ENCODE measurements around the gene TMEM45B. TPM values are rescaled to one million over a fixed set of nuclear protein-coding genes. Genes with fewer than 3 reads are reported as not detected.

Gene TMEM45B
- not detected in 2 replicates for total RNA-seq

DNA sequence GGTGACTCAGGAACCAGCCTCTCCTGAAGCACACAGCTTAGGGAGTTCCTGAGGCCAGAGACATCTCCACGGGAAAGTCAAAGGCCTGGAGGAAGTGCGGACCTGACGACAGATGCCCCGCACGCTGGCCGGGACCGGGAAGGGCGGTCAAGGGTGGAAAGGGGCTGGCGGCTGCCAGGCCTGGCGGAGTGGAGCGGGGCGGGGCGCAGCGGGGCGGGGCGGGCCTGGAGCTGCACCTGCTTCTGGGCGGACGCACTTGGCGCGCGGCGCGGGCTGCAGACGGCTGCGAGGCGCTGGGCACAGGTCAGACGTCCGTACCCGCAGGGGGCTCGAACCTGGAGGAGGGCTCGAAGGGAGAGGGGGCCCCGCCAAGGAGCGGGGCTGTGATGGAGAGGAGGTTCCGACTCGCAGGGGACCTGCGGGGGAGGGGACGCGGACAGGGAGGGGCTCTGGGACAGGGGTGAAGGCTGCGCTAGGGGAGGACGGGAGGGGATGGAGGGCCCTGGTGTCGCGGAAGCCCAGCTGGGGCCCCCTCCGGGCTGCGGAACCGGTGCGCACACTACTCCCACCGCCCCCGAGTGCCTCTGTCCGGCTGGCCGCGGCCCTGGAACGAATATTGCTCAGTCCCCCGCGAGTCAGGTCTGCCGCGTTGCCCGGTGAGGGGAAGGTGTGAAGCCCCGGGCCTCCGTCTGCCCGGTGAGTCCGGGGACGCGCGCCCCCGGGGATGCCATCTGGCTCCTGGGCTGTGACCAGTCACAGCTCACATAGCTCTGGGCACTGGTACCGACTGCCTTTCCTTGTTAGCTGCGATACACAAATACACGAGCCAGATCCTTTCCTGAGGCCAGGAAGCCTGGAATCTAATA, at the start of gene TMEM45B:
Gene TMEM45B, plus strand, starts transcription at position 253 of the 866 bp plus-strand sequence. CDS start 36,635 bp downstream, outside the sequence.
- peaks cover 55% of the 10 kb centered on the region for H3K27me3 ChIP-seq (ENCODE audit: insufficient read depth, low read length)

DNA sequence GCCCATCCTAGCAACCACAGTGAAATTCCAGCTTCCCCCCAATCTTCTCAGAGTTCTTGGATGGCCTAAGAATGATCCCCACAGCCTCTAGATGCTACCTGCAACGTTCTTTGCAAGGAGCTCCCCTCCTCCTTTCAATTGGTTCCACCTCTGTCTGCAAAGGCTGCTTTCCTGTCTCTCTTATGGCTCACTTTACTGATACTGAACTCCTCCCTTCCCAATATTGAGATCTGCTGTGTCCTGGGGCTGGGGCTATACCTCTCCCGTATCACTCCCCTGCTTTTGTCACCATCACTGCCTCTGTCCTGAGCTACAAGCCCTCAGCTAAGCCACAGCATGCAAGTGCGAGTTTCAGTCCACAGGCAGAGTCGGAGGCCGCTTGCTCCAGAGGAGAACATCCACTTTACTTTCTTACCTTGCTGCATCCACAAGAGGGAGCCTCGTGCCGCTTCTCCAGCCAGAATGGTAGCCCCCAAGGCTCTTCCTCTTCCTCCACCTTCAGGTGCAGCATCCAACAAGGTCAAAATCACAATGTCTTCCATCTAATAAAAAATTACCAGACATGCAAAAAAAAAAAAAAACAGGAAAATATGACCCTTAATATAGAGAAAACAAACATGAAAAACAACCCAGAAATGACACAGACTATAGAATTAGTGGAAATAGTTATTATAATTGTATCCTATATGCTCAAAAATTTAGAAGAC, 48.6 kb upstream of the TMEM45B start:
- TF ChIP-seq, protein P1, sequence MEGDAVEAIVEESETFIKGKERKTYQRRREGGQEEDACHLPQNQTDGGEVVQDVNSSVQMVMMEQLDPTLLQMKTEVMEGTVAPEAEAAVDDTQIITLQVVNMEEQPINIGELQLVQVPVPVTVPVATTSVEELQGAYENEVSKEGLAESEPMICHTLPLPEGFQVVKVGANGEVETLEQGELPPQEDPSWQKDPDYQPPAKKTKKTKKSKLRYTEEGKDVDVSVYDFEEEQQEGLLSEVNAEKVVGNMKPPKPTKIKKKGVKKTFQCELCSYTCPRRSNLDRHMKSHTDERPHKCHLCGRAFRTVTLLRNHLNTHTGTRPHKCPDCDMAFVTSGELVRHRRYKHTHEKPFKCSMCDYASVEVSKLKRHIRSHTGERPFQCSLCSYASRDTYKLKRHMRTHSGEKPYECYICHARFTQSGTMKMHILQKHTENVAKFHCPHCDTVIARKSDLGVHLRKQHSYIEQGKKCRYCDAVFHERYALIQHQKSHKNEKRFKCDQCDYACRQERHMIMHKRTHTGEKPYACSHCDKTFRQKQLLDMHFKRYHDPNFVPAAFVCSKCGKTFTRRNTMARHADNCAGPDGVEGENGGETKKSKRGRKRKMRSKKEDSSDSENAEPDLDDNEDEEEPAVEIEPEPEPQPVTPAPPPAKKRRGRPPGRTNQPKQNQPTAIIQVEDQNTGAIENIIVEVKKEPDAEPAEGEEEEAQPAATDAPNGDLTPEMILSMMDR (IDR thresholded peaks at IDR 0.05; ENCODE audit: extremely low read depth, low read depth, low read length), result peak; percentile 60
- peak overlapping the region; percentile 71 for H2AFZ ChIP-seq (ENCODE audit: low read length)
- H3K4me3 ChIP-seq (ENCODE audit: insufficient read depth, low read length), result no peak overlapping the region
- no peak overlapping the region for H3K27ac ChIP-seq (ENCODE audit: low read depth, low read length)
- no peaks in the 10 kb centered on the region for H3K79me2 ChIP-seq (ENCODE audit: insufficient read depth, low read length)
- H3K36me3 ChIP-seq (ENCODE audit: insufficient read depth, low read length), result no peaks in the 10 kb centered on the region
- H3K9me3 ChIP-seq (ENCODE audit: low read depth, low read length), result no peaks in the 10 kb centered on the region
- no peaks in the 10 kb centered on the region for H3K4me1 ChIP-seq (ENCODE audit: insufficient read depth, low read length)
- H3K27me3 ChIP-seq (ENCODE audit: insufficient read depth, low read length), result no peaks in the 10 kb centered on the region
- H3K4me2 ChIP-seq (ENCODE audit: insufficient read depth, low read length), result peak overlapping the region; percentile 5
- no peak for DNase-seq (ENCODE audit: insufficient read length, low spot score, missing footprints)
- H4K20me1 ChIP-seq (ENCODE audit: insufficient read depth, low read length), result no peaks in the 10 kb centered on the region

More for the DNA sequence above, at the start of gene TMEM45B:
- TF ChIP-seq, protein P1 (IDR thresholded peaks at IDR 0.05; ENCODE audit: extremely low read depth, low read depth, low read length), result no peak
- no peaks in the 10 kb centered on the region for H3K36me3 ChIP-seq (ENCODE audit: insufficient read depth, low read length)
- no peaks in the 10 kb centered on the region for H3K4me1 ChIP-seq (ENCODE audit: insufficient read depth, low read length)
- no peaks in the 10 kb centered on the region for H4K20me1 ChIP-seq (ENCODE audit: insufficient read depth, low read length)
- DNase-seq (ENCODE audit: insufficient read length, low spot score, missing footprints), result peak; percentile 29
- no peak within 1 kb of the TSS for H2AFZ ChIP-seq (ENCODE audit: low read length)
- no peaks in the 10 kb centered on the region for H3K79me2 ChIP-seq (ENCODE audit: insufficient read depth, low read length)
- no peak within 1 kb of the TSS for H3K27ac ChIP-seq (ENCODE audit: low read depth, low read length)
- H3K4me3 ChIP-seq (ENCODE audit: insufficient read depth, low read length), result no peak within 1 kb of the TSS
- no peaks in the 10 kb centered on the region for H3K9me3 ChIP-seq (ENCODE audit: low read depth, low read length)
- H3K4me2 ChIP-seq (ENCODE audit: insufficient read depth, low read length), result no peak within 1 kb of the TSS

DNA sequence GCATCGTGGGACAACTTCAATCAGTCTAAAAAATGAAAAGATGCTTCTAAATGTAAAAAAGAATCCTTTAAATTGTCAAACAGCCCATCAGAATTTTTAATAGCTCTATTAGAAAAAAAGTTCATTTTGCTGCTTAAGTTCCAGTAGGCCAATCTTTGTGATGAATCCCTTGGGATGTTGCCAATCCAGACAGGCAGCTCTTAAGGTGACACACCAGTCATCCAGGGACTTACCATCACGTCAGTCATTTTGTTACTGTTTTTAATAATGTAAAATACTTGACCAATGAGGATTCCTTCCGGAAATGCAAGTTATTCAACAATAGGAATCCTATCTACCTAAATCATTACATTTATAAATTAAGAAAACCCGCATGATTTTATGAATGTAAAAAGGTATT, 47.8 kb upstream of the TMEM45B start:
- Histone ChIP-seq H3K27ac (ENCODE audit: low read depth, low read length) (no peak overlapping the region), H3K4me1 (ENCODE audit: insufficient read depth, low read length) (no peaks in the 10 kb centered on the region), H2AFZ (ENCODE audit: low read length) (no peak overlapping the region), H3K79me2 (ENCODE audit: insufficient read depth, low read length) (no peaks in the 10 kb centered on the region), H3K4me3 (ENCODE audit: insufficient read depth, low read length) (no peak overlapping the region), H3K9me3 (ENCODE audit: low read depth, low read length) (no peaks in the 10 kb centered on the region), H3K36me3 (ENCODE audit: insufficient read depth, low read length) (no peaks in the 10 kb centered on the region), H3K27me3 (ENCODE audit: insufficient read depth, low read length) (no peaks in the 10 kb centered on the region), H3K4me2 (ENCODE audit: insufficient read depth, low read length) (no peak overlapping the region), H4K20me1 (ENCODE audit: insufficient read depth, low read length) (no peaks in the 10 kb centered on the region)
- TF ChIP-seq, protein P1 (IDR thresholded peaks at IDR 0.05; ENCODE audit: extremely low read depth, low read depth, low read length), result no peak
- DNase-seq (ENCODE audit: insufficient read length, low spot score, missing footprints), result no peak

DNA sequence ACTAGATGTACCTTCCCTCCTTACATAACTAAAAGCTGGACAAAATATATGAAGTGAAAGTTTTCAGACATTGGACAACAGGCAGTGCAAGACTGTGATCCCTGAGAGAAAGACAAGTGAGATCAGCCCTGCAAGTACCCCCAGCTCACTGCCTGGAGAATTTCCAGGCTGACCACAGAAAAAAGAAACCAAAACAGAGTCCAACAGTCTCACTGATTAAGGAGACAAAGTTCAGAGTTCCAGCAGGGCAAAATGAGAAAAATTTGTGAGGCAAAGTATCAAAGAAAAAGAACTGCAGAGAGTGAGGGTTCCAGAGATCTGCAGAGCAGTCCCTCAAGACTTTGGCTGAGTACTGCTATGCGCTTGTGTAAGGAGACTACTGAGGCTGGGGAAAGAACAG, 47.3 kb upstream of the TMEM45B start:
- Histone ChIP-seq H3K4me3 (ENCODE audit: insufficient read depth, low read length) (no peak overlapping the region), H3K4me2 (ENCODE audit: insufficient read depth, low read length) (no peak overlapping the region), H3K9me3 (ENCODE audit: low read depth, low read length) (no peaks in the 10 kb centered on the region), H3K27ac (ENCODE audit: low read depth, low read length) (no peak overlapping the region), H2AFZ (ENCODE audit: low read length) (no peak overlapping the region), H4K20me1 (ENCODE audit: insufficient read depth, low read length) (no peaks in the 10 kb centered on the region), H3K79me2 (ENCODE audit: insufficient read depth, low read length) (no peaks in the 10 kb centered on the region), H3K36me3 (ENCODE audit: insufficient read depth, low read length) (no peaks in the 10 kb centered on the region), H3K27me3 (ENCODE audit: insufficient read depth, low read length) (no peaks in the 10 kb centered on the region), H3K4me1 (ENCODE audit: insufficient read depth, low read length) (no peaks in the 10 kb centered on the region)
- no peak for DNase-seq (ENCODE audit: insufficient read length, low spot score, missing footprints)
- TF ChIP-seq, protein P1 (IDR thresholded peaks at IDR 0.05; ENCODE audit: extremely low read depth, low read depth, low read length), result no peak

All from osteoblast (primary cell).